Left kidney (tissue), 2 donors: ENCODE data around the gene SUFU. TPM values are rescaled to one million over a fixed set of nuclear protein-coding genes. Genes with fewer than 3 reads are reported as not detected.

Experiments
- DNase-seq: peaks from one replicate; pipeline ENCODE4 v3.0.0-alpha.2; 2013
- polyA plus RNA-seq: library from polyadenylated mRNA; unstranded; fragments of 120-200 nt; gene quantifications from one replicate; pipeline ENCODE4 v1.2.1, GENCODE V29; 2013; ENCODE audit not compliant: insufficient read length

The SUFU gene
- polyA plus RNA-seq, 1 donor: 29.9 TPM

- no peak for DNase-seq
Observed at GRCh38 chr10:102549549-102549948, 45.8 kb downstream of the SUFU start.

DNA sequence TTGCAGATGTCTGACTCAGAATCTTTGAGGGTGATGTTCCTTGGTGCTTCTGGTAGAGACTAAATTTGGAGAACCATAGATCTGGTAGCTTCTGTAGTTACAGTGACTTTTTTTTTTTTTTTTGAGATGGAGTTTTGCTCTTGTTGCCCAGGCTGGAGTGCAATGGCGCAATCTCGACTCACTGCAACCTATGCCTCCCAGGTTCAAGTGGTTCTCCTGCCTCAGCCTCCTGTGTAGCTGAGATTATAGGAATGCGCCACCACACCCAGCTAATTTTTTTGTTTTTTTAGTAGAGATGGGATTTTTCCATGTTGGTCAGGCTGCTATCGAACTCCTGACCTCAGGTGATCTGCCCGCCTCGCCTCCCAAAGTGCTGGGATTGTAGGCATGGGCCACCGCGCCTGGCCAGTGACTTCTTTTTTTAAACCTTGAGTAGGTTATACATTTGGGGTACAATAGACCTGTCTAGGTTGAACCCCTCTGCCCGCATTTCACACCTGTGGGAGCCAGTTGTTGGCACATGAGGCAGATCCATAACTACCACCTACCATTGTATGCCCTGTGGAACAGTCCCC, 47.0 kb downstream of the SUFU start:
- DNase-seq: no peak

DNA sequence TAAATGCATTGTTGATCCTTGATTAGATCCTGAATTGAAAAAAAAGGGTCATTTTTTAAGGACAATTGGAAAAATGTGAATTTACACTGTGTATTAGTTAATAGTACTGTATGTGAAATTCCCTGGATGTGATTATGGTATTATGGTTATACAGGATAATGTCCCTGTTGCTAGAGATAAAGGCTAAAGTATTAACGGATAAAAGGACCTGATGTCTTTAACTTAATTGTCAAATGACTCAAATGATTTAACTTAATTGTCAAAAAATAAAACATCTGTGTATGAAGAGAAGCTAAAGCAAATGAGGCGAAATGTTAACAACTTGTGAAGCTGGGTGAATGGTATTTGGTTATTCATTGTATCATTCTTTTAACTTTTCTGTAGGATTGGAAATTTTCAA, 48.8 kb downstream of the SUFU start:
- DNase-seq: no peak

DNA sequence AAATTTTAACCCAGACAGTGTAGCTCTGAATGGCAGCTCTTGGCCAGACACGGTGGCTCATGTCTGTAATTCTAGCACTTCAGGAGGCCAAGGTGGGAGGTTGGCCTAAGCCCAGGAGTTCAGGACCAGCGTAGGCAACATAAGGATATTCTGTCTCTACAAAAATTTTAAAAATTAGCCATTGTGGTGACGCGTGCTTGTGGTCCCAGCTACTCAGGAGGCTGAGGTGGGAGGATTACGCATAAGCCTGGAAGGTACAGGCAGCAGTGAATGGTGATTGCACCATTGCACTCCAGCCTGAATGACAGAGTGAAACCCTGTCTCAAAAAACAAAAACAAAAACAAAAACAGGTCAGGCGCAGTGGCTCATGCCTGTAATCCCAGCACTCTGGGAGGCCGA, 50.0 kb downstream of the SUFU start:
- no peak for DNase-seq

- DNase-seq: no peak
Observed at GRCh38 chr10:102554531-102554930, 50.8 kb downstream of the SUFU start.

DNA sequence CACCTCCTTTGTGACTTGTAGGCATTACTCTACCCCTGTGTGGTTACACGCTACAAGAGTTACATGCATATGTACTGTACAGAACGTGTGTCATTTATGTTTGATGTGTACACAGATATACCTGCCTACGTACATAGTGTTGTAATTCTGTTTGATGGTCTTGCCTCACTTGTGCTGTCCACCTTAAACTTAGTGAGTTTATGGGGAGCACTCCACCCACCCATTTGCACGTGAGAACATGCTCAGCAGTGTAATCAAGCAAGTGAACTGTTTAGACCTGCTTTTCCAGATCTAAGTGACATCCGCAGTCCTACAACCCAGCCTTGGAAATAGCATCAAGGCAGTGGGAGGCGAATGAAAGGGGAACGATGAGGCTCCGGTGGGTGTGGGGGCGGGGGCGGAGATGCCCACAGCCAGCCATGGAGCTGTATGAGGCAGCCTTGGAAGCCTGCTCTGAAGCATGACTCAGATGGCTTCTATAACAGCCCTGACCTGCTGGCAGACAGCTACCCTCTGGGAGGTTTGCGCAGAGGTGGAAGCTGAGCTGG, 52.1 kb downstream of the SUFU start:
- DNase-seq: no peak

DNA sequence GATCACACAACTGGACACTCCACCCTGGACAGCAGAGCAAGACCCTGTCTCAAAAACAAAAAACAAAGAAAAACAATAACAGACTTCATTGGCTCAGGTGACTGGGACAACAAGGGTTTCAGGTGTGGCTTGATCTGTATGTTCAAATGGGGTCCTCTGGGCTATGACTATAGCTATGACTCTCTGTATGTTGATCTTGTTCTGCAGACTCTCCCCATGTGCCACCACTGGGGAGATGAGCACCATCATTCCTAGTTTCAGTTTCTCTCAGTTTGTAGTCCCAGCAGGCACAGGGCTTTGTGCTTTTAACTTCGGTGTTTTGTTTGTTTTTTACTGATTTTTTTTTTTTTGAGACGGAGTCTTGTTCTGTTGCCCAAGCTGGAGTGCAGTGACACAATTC, 53.8 kb downstream of the SUFU start:
- DNase-seq: no peak

- DNase-seq: no peak
Observed at GRCh38 chr10:102559764-102560163, 56.0 kb downstream of the SUFU start.

DNA sequence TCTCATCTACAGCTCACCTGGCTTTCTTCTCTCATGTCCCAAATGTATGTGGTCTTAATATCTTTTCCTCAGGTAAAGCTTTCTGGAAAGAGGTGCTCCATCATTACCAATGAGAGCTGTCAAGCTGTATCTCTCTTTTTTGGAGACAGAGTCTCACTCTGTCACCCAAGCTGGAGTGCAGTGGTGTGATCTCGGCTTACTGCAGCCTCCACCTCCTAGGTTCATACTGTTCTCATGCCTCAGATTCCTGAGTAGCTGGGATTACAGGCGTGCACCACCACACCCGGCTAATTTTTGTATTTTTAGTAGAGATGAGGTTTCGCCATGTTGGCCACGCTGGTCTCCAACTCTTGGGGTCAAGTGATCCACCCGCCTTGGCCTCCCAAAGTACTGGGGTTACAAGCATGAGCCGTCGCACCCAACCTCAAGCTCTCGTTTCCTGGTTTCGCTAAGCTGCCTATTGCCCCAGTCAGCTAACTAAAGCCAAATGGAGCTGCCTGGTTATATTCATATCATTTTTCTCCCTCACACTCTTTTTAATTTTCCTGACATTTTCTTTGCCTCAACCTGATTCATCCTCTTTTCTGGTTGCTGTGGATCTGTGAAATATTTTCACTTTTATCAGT, 60.5 kb downstream of the SUFU start:
- no peak for DNase-seq

- DNase-seq: no peak
Observed at GRCh38 chr10:102565793-102566192, 62.0 kb downstream of the SUFU start.

DNA sequence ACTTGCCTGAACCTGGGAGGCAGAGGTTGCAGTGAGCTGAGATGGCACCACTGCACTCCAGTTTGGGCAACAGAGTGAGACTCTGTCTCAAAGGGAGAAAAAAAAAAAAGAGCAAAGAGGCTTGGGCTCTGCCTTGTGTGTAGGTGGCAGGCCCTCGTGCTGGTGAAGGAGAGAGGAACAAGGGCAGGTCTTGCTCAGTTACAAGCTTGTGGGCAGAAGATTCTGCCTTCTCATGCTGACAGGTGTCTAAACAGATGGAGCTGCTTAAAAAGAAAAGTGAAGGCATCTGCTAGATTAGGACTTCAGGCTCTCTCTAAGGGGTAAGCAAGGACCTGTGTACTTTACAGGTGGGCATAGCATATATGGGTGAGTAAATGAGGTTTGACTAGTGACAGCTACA, 75.0 kb downstream of the SUFU start:
- no peak for DNase-seq

GRCh38 chr10:102579328-102579727, 75.6 kb downstream of the SUFU start:
- no peak for DNase-seq

DNA sequence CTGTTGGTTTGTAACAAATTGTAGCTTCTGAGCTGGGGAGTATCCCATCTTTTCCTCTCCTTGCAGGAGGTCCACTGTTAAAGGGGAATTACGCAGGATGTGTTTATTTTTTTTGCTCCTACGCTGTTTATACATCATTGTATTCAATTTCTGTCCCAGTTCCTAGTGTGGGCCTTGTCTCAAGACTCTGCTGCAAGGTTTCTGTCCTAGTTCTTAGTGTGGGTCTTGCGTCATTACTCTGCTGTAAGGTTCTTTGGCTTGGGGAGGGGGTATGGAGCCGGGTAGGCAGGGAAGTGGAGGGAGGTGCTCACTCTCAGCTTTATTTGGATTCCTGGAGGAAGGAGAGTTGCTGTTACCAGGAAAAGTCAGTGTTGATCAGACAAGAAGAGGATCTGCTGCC, 76.5 kb downstream of the SUFU start:
- DNase-seq: no peak

DNA sequence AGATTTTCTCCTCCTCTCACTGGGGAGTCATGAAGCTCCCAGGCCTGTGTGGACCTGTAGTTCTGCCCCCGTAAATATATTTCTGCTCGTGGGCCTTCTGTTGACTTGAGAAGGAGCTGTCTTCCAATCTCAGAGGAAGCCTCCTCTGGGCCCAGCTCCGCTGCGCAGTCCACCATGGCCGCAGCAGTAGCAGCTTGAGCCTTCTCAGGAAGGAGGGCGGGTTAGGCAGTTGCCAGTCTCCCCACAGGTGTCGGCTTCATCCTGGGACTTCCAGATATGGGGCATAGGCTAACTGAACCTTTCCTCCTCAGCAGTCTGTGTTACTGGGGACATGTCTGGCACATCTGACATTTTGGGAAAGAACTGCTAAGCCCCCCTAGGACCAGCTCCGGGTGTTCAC, 77.6 kb downstream of the SUFU start:
- no peak for DNase-seq

DNA sequence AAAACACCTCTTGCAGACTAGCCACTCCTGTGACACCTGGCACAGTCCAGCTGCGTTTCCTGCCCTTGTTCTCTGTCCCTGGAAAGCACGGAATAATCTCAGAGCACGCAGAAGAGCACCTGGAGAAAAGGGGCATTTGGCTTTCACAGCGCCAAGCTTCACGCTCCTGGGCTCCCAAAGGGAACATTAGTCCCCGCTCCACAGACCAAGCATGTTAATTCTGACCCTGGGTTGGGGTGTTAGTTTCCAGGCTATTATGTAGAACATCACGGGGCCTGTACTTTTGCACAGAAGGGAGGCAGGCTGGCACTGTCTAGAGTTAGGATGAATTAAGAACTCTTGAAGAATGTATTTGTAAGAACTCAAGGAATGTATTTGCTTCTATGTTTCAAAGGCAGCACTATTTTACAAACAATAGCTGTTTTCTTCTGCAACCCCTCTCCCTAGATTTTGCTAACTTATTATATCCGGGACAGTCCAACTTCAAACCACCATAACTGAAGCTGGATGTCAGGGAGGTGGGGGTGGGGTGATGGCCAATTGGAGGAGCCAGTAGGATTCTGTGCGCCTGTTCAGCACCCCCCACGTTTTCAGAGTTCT, 78.3 kb downstream of the SUFU start:
- no peak for DNase-seq

DNA sequence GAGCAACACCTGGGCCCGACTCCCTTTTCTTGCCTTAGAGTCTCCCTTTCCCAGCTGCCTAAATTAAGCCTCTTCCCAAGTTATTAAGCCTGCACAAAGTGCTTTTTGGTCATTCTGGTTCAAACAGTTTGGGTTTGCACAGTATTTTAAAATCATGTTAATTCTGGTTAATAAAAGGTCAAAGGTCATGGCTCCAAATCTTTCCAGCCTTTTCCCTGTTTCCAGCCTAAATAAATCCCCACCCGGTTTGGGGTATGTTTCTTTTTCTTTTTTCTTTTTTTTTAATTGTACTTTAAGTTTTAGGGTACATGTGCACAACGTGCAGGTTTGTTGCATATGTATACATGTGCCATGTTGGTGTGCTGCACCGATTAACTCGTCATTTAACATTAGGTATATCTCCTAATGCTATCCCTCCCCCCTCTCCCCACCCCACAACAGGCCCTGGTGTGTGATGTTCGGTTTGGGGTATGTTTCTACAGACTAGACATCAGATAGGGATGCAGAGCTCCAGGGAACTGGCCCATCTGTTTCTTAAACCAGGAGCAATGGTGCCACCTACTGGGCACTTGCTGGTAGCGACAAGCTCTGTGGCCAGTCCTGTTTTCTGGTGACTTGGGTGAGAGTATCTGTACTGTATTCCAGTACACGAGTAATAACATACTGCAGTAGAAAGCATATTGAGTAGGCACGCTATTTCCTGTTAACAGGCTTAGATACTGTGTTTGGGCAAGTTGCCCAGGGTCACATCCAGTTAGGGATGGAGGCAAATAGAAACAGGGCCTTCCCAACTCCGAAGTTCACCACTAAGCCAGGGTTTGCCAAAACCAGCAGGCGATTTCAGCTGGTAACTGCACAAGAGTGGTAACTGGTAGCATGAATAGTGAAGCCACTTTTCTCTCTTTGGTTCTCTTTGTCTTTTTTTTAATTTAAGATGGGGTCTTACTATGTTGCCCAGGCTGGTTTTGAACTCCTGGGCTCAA, 80.0 kb downstream of the SUFU start:
- peak; percentile 88 for DNase-seq

- no peak for DNase-seq
Observed at GRCh38 chr10:102585026-102585425, 81.3 kb downstream of the SUFU start.

DNA sequence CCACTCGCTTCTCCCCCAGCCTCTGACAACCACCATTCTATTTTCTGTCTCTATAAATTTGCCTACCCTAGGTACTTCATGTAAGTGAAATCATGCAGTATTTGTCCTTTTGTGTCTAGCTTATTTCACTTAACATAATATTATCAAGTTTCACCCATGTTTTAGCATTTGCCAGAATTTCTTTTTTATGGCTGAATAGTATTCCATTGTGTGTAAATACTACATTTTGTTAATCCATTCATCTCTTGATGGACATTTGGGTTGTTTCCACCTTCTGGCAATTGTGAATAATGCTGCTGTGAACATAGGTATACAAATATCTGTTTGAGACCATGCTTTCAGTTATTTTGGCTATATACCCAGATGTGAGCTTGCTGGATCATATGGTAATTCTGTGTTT, 83.1 kb downstream of the SUFU start:
- no peak for DNase-seq

DNA sequence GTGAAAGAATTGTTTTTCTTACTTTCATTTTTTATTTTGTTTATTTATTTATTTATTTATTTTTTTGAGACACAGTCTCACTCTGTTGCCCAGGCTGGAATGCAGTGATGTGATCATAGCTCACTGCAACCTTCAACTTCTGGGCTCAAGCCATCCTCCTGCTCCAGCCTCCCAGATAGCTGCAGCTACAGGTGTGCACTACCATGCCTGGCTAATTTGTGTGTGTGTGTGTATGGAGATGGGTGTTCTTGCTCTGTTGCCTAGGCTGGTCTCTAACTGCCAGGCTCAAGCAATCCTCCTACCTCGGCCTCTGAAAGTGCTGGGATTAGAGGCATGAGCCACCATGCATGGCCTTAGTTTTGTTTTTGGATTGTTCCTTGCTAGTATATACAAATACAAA, 85.1 kb downstream of the SUFU start:
- DNase-seq: no peak

DNA sequence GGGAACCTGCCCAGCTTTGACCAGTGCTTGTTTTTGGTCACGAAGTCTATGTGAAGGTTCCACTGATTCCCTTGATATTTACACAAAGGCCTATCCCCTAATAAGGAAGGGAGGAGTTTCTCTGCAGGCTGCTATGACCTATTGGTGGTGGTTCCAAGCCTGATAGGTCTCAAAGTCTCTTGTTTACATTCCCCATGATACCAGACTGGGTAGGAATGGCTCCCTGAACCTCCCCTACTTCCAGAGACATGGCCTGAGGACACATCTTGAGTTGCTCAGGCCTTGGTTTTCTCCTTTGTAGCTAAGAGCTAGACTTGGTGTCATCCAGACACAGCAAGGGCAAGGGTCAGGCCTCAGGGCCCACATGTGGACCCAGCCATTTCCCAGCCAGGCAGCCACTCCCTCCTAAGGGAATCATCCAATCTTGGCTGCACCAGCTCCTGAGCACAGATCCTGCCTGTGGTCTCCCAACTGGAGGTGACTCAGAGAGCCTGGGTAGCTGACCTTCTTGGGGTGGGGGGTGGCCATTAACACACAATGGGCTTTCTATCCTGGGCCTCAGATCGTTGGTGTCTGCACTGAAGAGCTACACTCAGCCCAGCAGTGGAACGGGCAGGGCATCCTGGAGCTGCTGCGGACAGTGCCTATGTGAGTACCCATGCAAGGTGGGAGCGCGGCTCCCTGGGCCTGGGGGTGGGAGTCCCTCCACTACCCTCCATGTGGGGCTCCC, 89.5 kb downstream of the SUFU start:
- DNase-seq: no peak

GRCh38 chr10:102593804-102594079, 90.0 kb downstream of the SUFU start:
- no peak for DNase-seq

- DNase-seq: no peak
Observed at GRCh38 chr10:102595293-102595692, 91.5 kb downstream of the SUFU start.
